ENCODE results near the gene NOP53. TPM values are rescaled to one million over a fixed set of nuclear protein-coding genes. Genes with fewer than 3 reads are reported as not detected.

Gene NOP53
- total and polyA plus RNA-seq, 2 donors (not counting 3 experiments of a cell fraction or from before 2014, with no cell fraction given), result 119 to 150 TPM

- TF ChIP-seq POLR2AphosphoS5 (IDR thresholded peaks at IDR 0.05; ENCODE audit: insufficient read depth, low read depth, low read length), result peak; percentile 34
- TF ChIP-seq POLR2A (IDR thresholded peaks at IDR 0.05; ENCODE audit: low read depth, low read length), result peak; percentile 75
- TF ChIP-seq EZH2 (IDR thresholded peaks at IDR 0.05; ENCODE audit: borderline replicate concordance, low read depth, low read length, severe bottlenecking), result no peak
- TF ChIP-seq MYC (IDR thresholded peaks at IDR 0.05; ENCODE audit: low read depth, low read length), result no peak
- no peak for TF ChIP-seq CTCF (IDR thresholded peaks at IDR 0.05; ENCODE audit: extremely low read depth in 1 of 2, insufficient read depth in 1 of 2, low read depth in 1 of 2, low read length in 2 of 2)
- peak; percentile 39 for TF ChIP-seq JUN (IDR thresholded peaks at IDR 0.05; ENCODE audit: borderline replicate concordance, insufficient read depth, insufficient read length, low read depth)
- peak; percentile 82 for TF ChIP-seq FOS (IDR thresholded peaks at IDR 0.05; ENCODE audit: borderline replicate concordance, insufficient read depth, low read length)
- intact Hi-C loops (cut with micrococcal nuclease) (loop anchor here (1.0 kb wide), 2 partner anchors 10 to 14 kb away; no protein-coding TSS in a partner anchor), dilution Hi-C loops (cut with MboI; ENCODE audit: extremely low pct_ligation_motif_present, low sequenced_read_pairs) (no loop called here)
- H3K36me3 ChIP-seq (ENCODE audit: control insufficient read depth in 2 of 2, extremely low read depth in 1 of 2, insufficient read depth in 2 of 2, low read length in 2 of 2), result peaks cover 13 to 21% of the 10 kb centered on the region in 2 experiments
- no peak for FAIRE-seq
- peak; percentile 72 for DNase-seq (ENCODE audit: low read depth, low spot score)
- ChIA-PET POLR2A (interaction anchor here (1.4 to 1.6 kb wide), 2 partner anchors 10 to 16 kb away, joined by 3 to 4 read pairs; no protein-coding TSS in a partner anchor), CTCF (interaction anchor here (0.6 to 4.2 kb wide), 5 partner anchors 11 to 23 kb away, joined by 4 to 47 read pairs (median 5); partner anchors contain the start of gene EHD2)
- BruUV-seq (replicated peaks), result no TSS peak
- no peaks in the 10 kb centered on the region for H3K27me3 ChIP-seq (ENCODE audit: control insufficient read depth in 2 of 2, insufficient read depth in 2 of 2, low read length in 2 of 2)
- H3K9ac ChIP-seq (replicated peaks; ENCODE audit: extremely low read depth, insufficient read depth, low read length), result peak overlapping the region; percentile 91
- H2AFZ ChIP-seq (ENCODE audit: low read depth, low read length), result peak overlapping the region; percentile 23
- peak overlapping the region; percentile 97 for H3K27ac ChIP-seq (ENCODE audit: insufficient read depth, low read depth, low read length)
- H3K4me1 ChIP-seq (ENCODE audit: control insufficient read depth, extremely low read depth, insufficient read depth, low read length), result peaks cover 23% of the 10 kb centered on the region
- peak overlapping the region; percentile 53 for H3K4me2 ChIP-seq (ENCODE audit: insufficient read depth, low read length)
- H3K4me3 ChIP-seq (replicated peaks in 1 of 3; ENCODE audit: insufficient read depth in 1 of 3, low read depth in 1 of 3, low read length in 3 of 3), result peak overlapping the region in 1 of 3 experiments; percentile 18
- no peaks in the 10 kb centered on the region for H3K9me3 ChIP-seq (replicated peaks; ENCODE audit: control insufficient read depth, insufficient read depth, low read length)
- no peaks in the 10 kb centered on the region for H4K20me1 ChIP-seq (replicated peaks; ENCODE audit: control insufficient read depth, extremely low read depth, insufficient read depth, low read length)
- H3K9me1 ChIP-seq (replicated peaks; ENCODE audit: control insufficient read depth, extremely low read depth, insufficient read depth, low read length), result no peaks in the 10 kb centered on the region
- peaks cover 13% of the 10 kb centered on the region for H3K79me2 ChIP-seq (ENCODE audit: control insufficient read depth, insufficient read depth, low read length)
Observed at GRCh38 chr19:47729468-47729798, 15.9 kb upstream of the NOP53 start.

Data from endothelial cell of umbilical vein (primary cell).